Subcutaneous adipose tissue (tissue), 4 donors: ENCODE results near the gene PRKAG2. TPM values are rescaled to one million over a fixed set of nuclear protein-coding genes. Genes with fewer than 3 reads are reported as not detected.

ENCODE experiments used
- CTCF ChIP-seq: fragments of 450-650 bp; IDR thresholded peaks from one replicate; pipeline ENCODE4 v1.5.1; 2016; ENCODE audit warnings: low read depth, mild to moderate bottlenecking, control low read depth, antibody characterized with exemption, moderate library complexity
- total RNA-seq, 4 donors: library from RNA; depleted of rRNA; stranded (reverse); fragments of >200 nt; gene quantifications; one replicate each; pipeline ENCODE4 v1.1.0, GENCODE V29; 2016

Gene PRKAG2
- total RNA-seq, 4 donors from 2014 or later = 47.1 to 77.6 (median 67.6) TPM

GRCh38 chr7:151694441-151694827 lies 182.5 kb downstream of the PRKAG2 start:
- no peak for TF ChIP-seq CTCF

DNA sequence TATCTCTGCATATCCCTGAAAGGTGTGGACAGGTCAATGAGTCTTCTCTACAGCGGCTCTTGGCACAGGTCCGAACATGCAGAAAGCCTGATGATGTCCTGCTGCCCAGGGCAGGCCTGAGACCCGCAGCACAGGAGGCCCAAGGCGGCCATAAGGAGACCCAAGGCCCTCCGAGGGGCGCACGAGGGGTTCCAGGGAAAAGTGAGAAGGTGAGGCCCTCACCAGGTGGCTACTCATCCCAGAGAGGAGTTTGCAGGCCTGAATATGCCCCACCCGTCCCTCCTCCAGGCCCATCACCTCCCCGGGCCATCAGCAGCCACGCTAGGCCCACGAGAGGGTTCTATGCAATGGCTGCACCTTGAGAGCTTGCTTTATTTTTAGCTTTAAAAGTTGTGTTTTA lies 183.8 kb downstream of the PRKAG2 start:
- no peak for TF ChIP-seq CTCF

GRCh38 chr7:151692721-151693120 lies 184.2 kb downstream of the PRKAG2 start:
- TF ChIP-seq CTCF = no peak

DNA sequence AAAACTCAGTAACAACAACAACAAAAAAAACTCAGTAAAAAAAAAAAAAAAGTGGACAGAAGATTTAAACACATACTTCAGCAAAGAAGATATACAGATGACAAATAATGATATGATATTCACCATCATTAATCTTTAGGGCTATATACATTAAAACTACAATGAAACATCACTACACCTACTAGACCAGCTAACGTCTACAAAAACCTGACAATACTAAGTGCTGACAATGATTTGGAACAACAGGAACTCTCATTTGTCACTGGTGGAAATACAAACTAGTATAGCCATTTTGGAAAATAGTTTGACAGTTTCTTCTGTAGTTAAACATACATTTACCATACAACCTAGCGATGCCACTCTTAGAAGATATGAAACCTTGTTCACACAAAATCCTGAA lies 185.5 kb downstream of the PRKAG2 start:
- TF ChIP-seq CTCF = no peak

DNA sequence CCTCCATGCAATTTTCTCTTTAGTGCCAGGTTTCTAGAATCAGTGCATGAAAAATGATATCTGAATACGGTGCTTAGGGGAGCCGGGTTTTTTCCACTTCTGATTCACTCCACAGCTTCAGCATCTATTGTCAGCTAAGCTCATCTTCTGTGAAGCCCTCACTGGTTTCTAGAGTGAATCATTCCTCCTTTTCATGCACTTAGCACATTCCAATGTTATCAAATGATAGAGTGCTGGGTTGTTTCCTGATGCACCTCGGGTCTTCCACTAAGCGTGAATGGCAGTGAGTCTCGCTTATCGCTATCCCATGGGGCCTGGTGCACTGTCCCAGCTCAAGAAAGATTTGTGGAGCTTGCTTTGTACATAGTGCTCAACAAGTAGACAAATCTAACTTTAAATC lies 186.3 kb downstream of the PRKAG2 start:
- TF ChIP-seq CTCF = no peak

DNA sequence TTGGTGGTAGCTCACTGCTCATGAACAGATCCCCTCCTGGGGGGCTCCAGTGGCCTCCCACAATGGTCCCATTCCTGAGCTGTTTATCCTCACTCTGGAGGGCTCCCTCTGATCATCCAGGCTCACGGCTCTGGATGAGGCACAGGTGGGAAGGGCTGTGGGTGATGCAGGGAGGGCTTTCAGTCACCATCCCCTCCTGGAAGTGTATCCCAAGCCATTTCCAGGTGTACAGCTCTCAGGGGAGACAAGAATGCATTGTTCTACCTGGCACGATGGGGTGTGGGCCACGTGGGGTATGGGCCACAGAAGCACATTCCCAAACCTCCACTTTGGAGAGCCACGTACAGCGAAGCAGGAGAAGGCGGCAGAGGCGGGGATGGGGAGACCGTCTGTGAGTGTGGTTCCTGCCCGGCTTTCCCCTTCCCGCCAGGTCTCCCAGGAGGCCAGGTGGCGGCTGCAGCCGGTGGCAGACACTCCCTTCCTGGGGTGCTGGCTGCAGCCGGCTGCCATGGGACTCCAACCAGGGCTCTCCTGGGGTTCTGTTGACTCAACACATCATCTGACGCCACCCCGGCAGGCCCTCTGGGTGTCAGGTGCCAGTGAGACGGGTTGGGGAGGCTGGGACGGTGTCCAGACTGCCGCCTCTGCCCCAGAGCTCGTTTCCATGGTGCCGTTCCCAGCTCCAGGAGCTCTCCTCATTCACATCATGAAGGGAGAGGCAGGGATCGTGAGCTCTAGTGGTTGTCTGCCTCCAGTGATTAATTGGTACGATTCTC lies 187.5 kb downstream of the PRKAG2 start:
- no peak for TF ChIP-seq CTCF

GRCh38 chr7:151688236-151688780 lies 188.6 kb downstream of the PRKAG2 start:
- TF ChIP-seq CTCF = no peak
